Bronchial epithelial cell (primary cell): ENCODE results near the gene SQSTM1. TPM values are rescaled to one million over a fixed set of nuclear protein-coding genes. Genes with fewer than 3 reads are reported as not detected.
A peak's percentile ranks its signal among the peaks of the same experiment; 100 is the strongest.

Source experiments
- DNase-seq: peaks from one replicate; pipeline ENCODE4 v3.0.0-alpha.2; 2010; ENCODE audit warnings: low read depth
- FAIRE-seq: peaks from 2 replicates; lab custom pipeline; 2011; peaks lifted over from hg19 to GRCh38; lab: Jason Lieb, UNC
- H3K27me3 ChIP-seq: 2 replicates; pipeline ENCODE4 v1.5.1; 2011; ENCODE audit warnings: low read length; ENCODE audit not compliant: control insufficient read depth, insufficient read depth
- H3K36me3 ChIP-seq: 2 replicates; pipeline ENCODE4 v1.5.1; 2011; ENCODE audit warnings: low read length; ENCODE audit not compliant: control insufficient read depth, insufficient read depth
- H3K4me3 ChIP-seq: 2 replicates; pipeline ENCODE4 v1.5.1; 2011; ENCODE audit warnings: mild to moderate bottlenecking, low read depth, low read length, control low read depth
- CTCF ChIP-seq: IDR thresholded peaks from 2 replicates; pipeline ENCODE4 v1.5.1; 2011; ENCODE audit warnings: mild to moderate bottlenecking, moderate library complexity, low read length, control low read depth, inconsistent platforms; ENCODE audit not compliant: insufficient read depth, severe bottlenecking
- total RNA-seq: library from RNA; depleted of rRNA; stranded (reverse); fragments of >200 nt; gene quantifications from 2 replicates; pipeline ENCODE4 v1.2.1, GENCODE V29; 2014

The SQSTM1 gene
- total RNA-seq, 1 donor from 2014 or later = 733 TPM

GRCh38 chr5:179819296-179820126 lies 1.2 kb upstream of the SQSTM1 start:
- FAIRE-seq = no peak
- TF ChIP-seq CTCF = no peak
- Histone ChIP-seq H3K36me3 (peaks cover 23% of the 10 kb centered on the region), H3K27me3 (no peaks in the 10 kb centered on the region), H3K4me3 (no peak overlapping the region)
- DNase-seq = peak; percentile 45

GRCh38 chr5:179820127-179820482 lies 600 bp upstream of the SQSTM1 start:
- no peak for TF ChIP-seq CTCF
- H3K36me3 ChIP-seq = peaks cover 29% of the 10 kb centered on the region
- DNase-seq (no peak), FAIRE-seq (no peak)
- H3K27me3 ChIP-seq = no peaks in the 10 kb centered on the region
- H3K4me3 ChIP-seq = peak overlapping the region; percentile 92

- TF ChIP-seq CTCF = no peak
- Histone ChIP-seq H3K27me3 (no peaks in the 10 kb centered on the region), H3K4me3 (peak overlapping the region; percentile 92), H3K36me3 (peaks cover 38% of the 10 kb centered on the region)
- FAIRE-seq = no peak
- peak; percentile 80 for DNase-seq
These were observed 773 bp downstream of the SQSTM1 start for GRCh38 chr5:179821298-179822058.

- Histone ChIP-seq H3K36me3 (peaks cover 40% of the 10 kb centered on the region), H3K27me3 (no peaks in the 10 kb centered on the region), H3K4me3 (peak overlapping the region; percentile 92)
- DNase-seq (no peak), FAIRE-seq (no peak)
- TF ChIP-seq CTCF = no peak
These were observed 1.3 kb downstream of the SQSTM1 start for GRCh38 chr5:179822059-179822432.

GRCh38 chr5:179822444-179822990 lies 1.8 kb downstream of the SQSTM1 start:
- H3K27me3 ChIP-seq = no peaks in the 10 kb centered on the region
- FAIRE-seq (no peak), DNase-seq (no peak)
- TF ChIP-seq CTCF = no peak
- H3K4me3 ChIP-seq = peak overlapping the region; percentile 92
- peaks cover 41% of the 10 kb centered on the region for H3K36me3 ChIP-seq
